Uterus (tissue), 2 donors: ENCODE measurements around the gene PSMG4.

Source experiments
- POLR2A ChIP-seq, 2 donors: fragments of 450-650 bp; IDR thresholded peaks; one replicate each; pipeline ENCODE4 v1.6.1; 2016; ENCODE audit warnings: antibody characterized with exemption in 2 of 2, mild to moderate bottlenecking in 1 of 2, moderate library complexity in 1 of 2
- TF ChIP-seq, protein P1 (sequence below), 4 experiments: fragments of 200-600 bp in 2 of 4; fragments of 450-650 bp in 2 of 4; sonication (generic) in 2 of 4; IDR thresholded peaks; one replicate each; pipeline ENCODE4 v1.5.1; 2016 to 2019; ENCODE audit warnings: antibody characterized with exemption in 4 of 4, mild to moderate bottlenecking in 2 of 4, moderate library complexity in 1 of 4

DNA sequence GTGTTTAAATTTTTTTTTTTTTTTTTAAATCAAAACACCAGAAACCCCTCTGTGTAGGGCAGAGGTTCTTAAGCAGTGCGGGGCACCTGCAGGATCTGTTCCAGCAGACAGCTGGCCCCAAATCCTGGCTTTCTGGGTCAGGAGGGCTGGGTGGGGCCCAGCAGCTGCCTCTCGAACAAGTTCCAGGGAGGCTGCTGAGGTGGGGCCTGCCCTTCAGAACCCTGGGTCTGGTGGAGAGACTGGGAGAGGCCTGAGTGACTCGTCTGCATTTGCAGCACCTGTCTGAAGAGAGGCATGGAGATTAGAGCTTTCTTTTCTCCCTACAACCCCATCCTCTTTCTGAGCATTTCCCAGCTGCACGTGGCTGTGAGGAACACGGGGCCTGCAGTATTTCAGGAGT lies 8.4 kb downstream of the PSMG4 start:
- TF ChIP-seq, protein P1, sequence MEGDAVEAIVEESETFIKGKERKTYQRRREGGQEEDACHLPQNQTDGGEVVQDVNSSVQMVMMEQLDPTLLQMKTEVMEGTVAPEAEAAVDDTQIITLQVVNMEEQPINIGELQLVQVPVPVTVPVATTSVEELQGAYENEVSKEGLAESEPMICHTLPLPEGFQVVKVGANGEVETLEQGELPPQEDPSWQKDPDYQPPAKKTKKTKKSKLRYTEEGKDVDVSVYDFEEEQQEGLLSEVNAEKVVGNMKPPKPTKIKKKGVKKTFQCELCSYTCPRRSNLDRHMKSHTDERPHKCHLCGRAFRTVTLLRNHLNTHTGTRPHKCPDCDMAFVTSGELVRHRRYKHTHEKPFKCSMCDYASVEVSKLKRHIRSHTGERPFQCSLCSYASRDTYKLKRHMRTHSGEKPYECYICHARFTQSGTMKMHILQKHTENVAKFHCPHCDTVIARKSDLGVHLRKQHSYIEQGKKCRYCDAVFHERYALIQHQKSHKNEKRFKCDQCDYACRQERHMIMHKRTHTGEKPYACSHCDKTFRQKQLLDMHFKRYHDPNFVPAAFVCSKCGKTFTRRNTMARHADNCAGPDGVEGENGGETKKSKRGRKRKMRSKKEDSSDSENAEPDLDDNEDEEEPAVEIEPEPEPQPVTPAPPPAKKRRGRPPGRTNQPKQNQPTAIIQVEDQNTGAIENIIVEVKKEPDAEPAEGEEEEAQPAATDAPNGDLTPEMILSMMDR (IDR thresholded peaks at IDR 0.05): no peak
- no peak for TF ChIP-seq POLR2A (IDR thresholded peaks at IDR 0.05)
